ACHN (cell line): ENCODE measurements around the gene SORCS1.

ENCODE experiments used
- DNase-seq: peaks from one replicate; pipeline ENCODE4 v3.0.0-alpha.2; 2015
- in situ Hi-C: cut with HindIII; loops from 2 replicates; pipeline ENCODE4 v1.10.0; 2017; ENCODE audit warnings: low sequenced_read_pairs, low pct_ligation_motif_present, low pct_unique_long_range_greater_than_20kb

The SORCS1 gene

GRCh38 chr10:106618646-106619045 lies 545.9 kb downstream of the SORCS1 start:
- DNase-seq = no peak
- in situ Hi-C loops = no loop called here

- in situ Hi-C loops = no loop called here
- DNase-seq = no peak
These were observed 549.4 kb downstream of the SORCS1 start for GRCh38 chr10:106615081-106615480.

GRCh38 chr10:106614293-106614692 lies 550.2 kb downstream of the SORCS1 start:
- no peak for DNase-seq
- in situ Hi-C loops = no loop called here

GRCh38 chr10:106612381-106612780 lies 552.1 kb downstream of the SORCS1 start:
- DNase-seq = no peak
- in situ Hi-C loops = no loop called here

DNA sequence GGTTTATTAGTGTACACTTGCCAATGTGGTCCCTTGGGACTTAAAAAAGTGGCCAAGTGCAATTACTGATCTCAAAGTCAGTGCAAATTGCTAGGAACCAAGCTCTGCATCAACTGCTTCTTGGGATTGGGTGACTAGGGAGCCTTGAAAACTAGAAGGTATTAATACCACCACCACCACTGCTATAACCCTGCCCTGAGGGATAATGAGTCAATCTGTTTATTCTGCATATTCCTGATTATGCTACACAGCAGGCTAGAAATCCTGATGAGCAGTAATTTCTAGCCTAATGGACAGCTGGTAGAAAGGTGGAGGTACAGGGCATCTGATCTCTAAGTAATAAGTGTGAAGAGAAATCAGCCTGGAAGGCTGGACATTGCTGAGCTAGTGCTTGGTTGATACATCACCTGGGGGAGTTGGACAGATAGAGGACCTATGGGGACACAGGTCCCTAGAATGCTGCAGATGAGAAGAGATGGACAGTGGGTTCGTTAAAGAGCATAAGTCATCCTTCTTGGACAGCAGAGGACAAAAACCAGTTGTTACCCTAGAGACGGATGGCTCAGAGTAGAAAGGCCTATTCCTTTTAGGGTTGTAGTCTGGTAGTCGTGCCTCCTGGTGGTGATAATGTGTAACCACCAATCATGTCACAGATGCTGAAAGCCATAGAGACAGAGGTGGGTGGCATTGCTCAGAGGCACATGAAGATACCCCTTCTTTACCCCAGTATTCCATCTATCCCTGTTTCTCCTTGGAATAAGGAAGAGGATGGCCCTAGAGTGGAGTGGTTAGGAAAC lies 554.8 kb downstream of the SORCS1 start:
- peak; percentile 9 for DNase-seq
- in situ Hi-C loops = no loop called here

DNA sequence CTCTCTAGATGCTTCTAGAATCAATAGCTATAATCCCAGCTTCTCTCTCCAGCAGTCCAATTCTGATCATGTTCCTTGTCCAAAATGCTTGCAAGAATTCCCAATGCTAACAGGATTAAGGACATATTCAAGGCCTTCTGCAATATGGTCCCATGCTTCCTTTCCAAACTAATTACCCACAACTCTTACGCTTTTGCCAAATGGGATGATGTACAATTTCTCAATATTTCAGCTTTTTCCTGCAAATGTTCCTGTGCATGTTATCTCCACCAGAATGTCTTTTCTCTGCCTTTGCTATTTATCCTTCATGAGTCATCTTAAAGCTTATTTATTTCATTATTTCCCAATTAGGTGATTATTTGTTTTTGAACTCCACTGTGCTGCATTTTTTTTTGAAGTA lies 556.4 kb downstream of the SORCS1 start:
- DNase-seq = no peak
- in situ Hi-C loops = no loop called here

GRCh38 chr10:106595281-106595680 lies 569.2 kb downstream of the SORCS1 start:
- in situ Hi-C loops = no loop called here
- no peak for DNase-seq

GRCh38 chr10:106593876-106594275 lies 570.6 kb downstream of the SORCS1 start:
- in situ Hi-C loops = no loop called here
- DNase-seq = no peak

- in situ Hi-C loops = no loop called here
- no peak for DNase-seq
These were observed 572.1 kb downstream of the SORCS1 start for GRCh38 chr10:106592396-106592795.

- in situ Hi-C loops = no loop called here
- DNase-seq = peak; percentile 6
These were observed 582.2 kb downstream of the SORCS1 start for GRCh38 chr10:106582291-106582690.

GRCh38 chr10:106577756-106578155 lies 586.8 kb downstream of the SORCS1 start:
- DNase-seq = no peak
- in situ Hi-C loops = no loop called here

GRCh38 chr10:106577266-106577665 lies 587.2 kb downstream of the SORCS1 start:
- DNase-seq = no peak
- in situ Hi-C loops = no loop called here

- in situ Hi-C loops = no loop called here
- DNase-seq = no peak
These were observed 588.0 kb downstream of the SORCS1 start for GRCh38 chr10:106576534-106576933.

DNA sequence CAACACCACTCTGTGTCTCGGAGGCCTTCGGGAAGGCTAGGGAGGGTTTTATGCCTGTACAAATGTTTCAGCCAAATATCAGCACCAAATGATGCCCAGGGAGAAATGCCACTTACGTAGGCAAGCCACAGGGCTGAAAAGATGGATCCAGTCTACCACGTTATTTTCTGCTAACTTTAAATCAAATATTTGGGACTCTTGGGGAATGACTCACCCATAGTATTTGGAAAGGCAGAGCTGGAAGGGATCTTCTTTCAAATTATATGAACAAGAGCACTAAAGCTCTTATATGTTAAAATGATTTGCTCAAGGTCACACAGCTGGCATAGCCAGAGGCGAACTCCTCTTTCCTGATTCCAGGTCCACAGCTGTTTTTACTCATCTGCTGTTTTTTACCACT lies 591.4 kb downstream of the SORCS1 start:
- in situ Hi-C loops = no loop called here
- no peak for DNase-seq

DNA sequence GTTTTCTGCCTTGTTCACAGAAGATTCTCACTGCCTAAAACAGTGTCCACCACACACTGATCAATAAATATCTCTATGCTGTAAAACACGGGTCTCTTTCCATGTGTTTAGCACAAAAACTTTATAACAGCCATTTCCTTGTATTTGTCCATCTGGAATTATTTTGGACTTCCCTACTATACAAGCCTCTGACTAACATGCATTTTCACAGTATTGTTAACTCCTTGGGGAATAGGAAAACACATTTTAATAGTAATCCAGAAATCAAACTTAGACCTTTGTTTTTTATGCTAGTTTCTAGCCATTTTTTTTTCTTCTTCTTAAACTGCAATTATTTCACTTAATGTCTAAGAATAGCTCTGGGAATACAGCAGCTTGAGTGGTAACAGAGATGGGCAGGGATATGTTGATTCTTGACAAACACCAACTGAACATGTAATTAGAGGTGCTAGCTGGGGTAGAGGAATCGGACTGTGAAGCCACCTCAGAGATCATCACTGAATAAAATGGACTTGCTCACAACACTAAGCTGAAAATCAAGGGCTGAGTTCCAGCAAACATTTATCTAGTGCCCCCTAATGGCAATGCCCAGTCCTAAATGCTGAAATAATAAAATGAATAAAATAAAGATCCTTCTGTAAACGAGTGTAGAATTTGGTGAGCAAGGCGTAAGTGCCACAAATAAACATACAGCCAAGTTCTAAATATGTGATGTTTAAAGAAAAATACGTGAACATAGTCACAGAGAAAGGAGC lies 593.1 kb downstream of the SORCS1 start:
- in situ Hi-C loops = no loop called here
- DNase-seq = peak; percentile 41

DNA sequence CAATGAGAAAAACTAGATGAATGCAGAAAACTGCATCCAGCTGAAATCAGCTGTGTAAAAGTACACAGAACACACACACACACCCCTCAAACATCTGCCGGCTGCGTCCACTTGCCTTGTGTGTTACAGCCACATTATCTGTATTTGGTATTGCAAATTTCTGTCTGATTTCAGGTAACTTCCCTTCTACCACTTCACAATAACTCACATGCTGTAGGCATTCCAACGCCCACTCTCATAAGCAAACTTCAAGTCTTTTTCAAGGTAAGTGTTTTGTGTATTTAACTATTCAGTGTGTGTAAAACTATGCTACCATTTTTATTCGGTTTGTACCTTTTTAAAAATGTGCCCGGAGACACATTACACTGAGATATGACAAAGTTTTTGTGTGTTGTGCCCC lies 594.2 kb downstream of the SORCS1 start:
- in situ Hi-C loops = no loop called here

GRCh38 chr10:106567629-106568028 lies 596.9 kb downstream of the SORCS1 start:
- in situ Hi-C loops = no loop called here
- no peak for DNase-seq

More for the DNA sequence above, 594.2 kb downstream of the SORCS1 start:
- no peak for DNase-seq

DNA sequence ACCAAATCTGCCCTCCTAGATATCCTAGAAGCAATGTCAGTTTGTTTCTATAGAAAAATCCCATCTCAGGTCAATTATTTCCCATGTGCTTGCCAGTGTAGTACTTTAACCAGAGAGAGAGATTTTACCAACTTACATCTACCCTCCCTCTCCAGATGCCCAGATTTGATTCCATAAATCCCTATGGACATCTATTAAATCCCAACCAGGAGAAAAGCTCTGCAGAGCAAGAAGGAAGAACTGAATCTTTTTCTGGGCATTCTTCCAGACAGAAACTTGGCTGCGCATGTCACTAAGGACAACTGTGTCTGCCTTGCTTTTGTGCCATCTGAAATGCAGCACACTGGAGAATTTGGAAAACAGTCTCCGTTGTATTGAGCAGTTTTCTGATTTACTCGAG lies 597.6 kb downstream of the SORCS1 start:
- in situ Hi-C loops = no loop called here
- no peak for DNase-seq

- no peak for DNase-seq
- in situ Hi-C loops = no loop called here
These were observed 599.0 kb downstream of the SORCS1 start for GRCh38 chr10:106565546-106565945.

- no peak for DNase-seq
- in situ Hi-C loops = no loop called here
These were observed 601.1 kb downstream of the SORCS1 start for GRCh38 chr10:106563384-106563783.
